TTC549 (cell line): Measurements from ENCODE around the gene PKD1.

ENCODE experiments used
- FAIRE-seq: peaks from 2 replicates; lab custom pipeline; 2012; peaks lifted over from hg19 to GRCh38; lab: Jason Lieb, UNC

PKD1 gene

DNA sequence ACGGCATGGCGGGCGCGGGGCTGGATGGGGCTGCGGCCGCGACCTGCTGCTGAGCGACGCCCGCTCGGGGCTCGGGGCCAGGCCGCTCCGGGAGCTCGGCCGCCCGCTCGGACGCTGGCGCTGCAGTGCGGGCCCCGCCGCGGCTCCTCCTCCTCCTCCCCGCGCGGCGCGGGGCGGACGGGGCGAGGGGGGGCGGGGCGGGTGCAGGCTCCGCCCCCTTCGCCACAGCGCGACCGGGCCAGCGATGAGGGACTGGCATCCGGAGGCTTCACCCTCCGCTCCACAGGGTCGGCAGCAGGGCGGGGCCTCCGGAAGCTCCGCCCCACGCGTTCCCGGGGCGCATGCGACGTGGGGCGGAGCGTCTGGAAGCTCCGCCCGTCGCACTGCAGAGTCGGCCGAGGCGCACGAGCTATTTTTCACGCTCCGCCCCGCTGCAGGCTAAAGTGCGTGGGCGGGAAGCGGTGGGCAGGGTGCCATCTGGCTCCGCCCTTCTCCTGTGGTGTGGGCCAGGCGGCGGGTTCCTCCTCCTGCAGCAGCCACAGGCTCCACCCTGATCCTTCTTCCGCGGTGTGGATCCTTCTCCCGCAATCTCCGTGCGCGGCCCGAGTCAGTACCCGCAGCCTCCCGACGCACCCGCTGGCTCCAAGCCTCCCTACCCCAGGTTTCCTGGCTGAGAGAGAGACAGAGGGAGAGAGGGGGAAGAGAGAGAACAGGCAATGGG is at the start of gene PKD1:
TSS of gene PKD1 (minus strand) at position 129 of the 721 bp plus-strand sequence. CDS start 209 bp downstream, outside the sequence.
- peak; percentile 47 for FAIRE-seq

DNA sequence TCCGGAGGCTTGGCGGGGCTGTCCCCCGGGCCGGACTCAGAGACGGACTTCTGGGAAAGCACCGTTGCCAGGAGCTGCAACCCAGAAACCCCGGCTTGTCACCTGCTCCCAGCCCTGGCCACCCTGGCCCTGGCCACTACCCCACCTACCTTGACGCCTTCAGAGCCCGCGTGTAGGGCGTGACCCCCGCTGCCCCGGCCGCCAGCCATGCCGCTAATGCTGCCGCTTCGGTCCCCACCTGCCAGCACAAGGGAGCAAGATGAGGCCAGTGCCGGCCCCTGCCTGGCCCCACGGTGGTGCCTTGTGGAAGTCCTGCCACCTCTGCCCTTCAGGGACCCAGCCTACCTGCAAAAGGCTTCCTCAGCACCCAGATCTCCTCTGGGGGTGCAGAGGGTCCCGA is 49.3 kb upstream of the PKD1 start:
- no peak for FAIRE-seq

DNA sequence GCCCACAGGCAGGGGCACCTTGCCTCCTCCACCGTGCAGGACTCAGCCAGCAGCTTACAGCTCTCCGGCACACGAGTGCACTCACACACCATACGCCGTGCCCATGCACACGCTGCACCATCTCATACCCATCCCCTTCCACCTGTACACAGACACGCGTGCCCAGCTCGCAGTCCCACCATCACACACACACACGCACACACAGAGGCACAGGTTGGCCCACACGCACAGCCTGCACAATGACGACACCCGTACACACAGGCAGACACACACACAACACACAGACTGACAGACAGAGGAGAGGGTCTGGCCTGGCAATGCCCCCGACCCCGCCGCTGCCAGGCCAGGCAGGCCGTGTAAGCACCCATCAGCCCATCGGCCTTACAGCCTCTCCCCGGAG is 48.6 kb upstream of the PKD1 start:
- FAIRE-seq = no peak

DNA sequence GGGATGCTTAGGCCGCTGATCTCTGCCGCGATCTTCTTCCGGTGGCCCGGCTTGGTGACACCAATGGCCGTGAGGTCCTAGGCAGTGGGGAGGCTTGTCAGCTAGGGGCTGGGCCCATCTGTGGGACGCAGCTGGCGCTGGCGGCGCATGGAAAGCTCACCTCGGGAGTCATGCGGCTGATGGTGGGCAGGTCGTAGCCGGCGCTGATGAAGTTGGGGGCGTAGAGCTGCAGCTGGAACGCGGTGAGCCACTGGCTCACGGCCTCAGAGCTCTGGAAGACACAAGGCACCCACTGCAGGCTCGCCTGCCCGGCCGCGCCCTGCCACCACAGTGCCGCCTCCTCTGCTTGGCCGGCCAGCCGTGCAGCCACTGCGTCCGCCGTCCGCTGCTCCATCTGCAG is 48.0 kb upstream of the PKD1 start:
- no peak for FAIRE-seq

DNA sequence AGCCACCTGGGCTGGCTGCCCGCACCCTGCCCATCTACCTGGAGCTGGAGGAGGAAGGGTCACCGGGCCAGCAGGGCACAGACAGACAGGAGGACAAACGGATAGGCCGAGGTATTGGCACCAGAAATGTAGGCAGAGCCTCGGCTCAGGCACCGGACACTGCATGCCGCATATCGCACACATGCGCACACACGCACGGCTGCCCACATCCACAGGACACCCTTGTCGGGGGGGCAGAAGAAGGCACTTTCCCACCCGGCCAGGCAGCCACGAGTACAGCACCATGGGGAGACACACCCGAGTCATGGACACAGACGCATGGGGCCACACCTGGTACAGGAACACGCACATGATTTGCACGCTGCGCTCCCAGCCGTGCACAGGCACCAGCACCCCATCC is 46.3 kb upstream of the PKD1 start:
- FAIRE-seq = no peak

DNA sequence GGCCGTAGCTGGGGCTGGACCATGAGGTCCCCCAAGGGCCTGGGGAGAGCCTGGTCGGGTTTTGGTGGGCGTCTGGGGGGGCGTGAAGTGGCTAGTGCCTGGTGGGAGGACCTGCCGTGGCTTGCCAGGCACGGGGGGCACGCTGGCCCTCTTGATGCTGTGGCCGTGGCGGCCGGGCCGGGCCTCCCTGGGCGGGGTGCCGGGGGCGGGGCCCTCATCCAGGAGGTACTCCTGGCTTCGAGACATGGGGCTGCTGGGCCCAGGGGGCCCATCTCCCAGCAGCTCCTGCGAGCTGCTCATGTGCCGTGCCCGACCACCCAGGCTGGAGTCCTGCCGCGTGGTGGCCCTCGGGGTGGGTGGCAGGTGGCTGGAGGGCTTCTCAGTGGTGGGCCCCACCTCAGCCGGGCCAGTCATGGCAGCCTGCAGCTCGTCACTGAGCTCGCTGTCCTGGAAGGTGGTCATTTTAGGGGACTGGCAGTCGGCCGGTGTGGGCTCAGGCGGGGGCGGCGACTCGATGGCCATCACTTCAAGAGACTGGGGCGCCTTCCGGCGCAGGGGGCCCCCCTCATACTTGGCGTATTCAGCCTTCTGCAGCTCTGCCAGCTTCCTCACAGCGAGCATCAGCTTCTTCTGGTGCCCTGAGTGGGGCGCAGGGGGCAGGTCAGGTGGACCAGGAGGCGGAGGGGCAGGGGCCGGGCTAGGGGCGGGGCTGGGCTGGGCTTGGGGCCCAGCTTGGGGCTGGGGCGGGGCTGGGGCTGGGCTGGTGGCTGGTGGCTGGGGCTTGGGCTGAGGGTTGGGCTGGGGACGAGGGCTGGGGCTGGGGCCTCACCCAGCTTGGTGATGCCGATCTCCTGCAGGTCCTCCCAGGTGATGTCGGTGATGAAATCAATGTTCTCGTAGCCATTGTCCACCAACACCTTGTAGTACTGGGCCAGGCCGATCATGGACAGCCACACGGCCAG is 45.5 kb upstream of the PKD1 start:
- no peak for FAIRE-seq

DNA sequence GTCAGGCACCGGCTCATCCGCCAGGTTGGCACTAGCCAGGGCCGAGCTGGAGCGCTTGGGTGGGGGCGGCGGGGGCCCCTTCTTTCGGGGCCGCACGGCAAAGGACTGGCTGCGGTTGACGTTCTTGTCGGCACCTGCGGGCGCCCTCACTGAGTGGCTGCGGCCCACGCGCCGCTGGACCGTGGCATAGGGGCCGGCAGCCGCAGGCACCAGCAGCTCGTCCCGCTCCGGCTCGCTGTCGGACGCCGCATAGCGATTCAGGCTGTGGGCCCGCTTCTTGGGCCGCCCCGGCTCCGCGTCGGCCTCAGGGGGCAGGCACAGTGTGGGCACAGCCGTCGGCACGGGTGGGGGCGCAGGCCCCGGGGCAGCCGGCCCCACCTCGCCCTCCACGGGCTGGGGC is 44.8 kb upstream of the PKD1 start:
- no peak for FAIRE-seq

DNA sequence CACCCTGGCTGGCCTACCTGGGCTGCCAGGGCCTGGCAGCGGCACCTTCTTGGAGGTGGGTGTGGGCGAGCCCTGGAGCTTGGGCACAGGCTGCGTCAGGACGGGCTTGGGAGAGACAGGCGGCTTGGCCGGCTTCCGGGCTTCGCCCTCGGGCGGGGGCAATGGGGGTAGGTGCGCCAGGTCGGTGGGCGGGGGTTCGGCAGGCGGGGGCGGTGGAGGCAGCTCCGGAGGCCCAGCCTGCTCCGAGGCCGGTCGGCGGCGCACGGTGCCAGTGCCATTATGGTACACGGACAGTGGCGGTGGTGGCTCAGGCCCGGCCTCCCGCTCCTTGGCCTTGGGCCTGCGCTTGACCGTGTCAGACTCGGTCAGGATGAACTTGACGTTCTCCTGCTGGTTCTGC is 43.9 kb upstream of the PKD1 start:
- no peak for FAIRE-seq

DNA sequence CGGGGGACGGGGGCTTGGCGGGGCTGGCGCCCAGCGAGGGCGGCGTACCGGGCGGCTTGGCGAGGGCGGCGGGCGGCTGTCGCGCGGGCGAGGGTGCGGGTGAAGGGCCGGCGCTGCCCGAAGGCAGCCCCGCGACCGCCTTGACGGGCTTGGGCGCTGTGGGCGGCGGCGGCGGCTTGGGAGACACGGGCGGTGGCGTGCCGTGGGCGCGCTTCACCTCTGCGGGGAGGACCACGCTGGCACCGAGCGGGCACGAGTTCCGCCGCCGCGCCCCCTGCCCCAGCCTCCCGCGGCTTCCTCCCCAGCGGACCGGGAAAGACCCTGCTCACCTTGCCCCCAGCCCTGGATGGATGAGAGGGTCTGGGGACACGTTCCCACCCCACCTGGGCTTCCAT is 43.4 kb upstream of the PKD1 start:
- FAIRE-seq = no peak

DNA sequence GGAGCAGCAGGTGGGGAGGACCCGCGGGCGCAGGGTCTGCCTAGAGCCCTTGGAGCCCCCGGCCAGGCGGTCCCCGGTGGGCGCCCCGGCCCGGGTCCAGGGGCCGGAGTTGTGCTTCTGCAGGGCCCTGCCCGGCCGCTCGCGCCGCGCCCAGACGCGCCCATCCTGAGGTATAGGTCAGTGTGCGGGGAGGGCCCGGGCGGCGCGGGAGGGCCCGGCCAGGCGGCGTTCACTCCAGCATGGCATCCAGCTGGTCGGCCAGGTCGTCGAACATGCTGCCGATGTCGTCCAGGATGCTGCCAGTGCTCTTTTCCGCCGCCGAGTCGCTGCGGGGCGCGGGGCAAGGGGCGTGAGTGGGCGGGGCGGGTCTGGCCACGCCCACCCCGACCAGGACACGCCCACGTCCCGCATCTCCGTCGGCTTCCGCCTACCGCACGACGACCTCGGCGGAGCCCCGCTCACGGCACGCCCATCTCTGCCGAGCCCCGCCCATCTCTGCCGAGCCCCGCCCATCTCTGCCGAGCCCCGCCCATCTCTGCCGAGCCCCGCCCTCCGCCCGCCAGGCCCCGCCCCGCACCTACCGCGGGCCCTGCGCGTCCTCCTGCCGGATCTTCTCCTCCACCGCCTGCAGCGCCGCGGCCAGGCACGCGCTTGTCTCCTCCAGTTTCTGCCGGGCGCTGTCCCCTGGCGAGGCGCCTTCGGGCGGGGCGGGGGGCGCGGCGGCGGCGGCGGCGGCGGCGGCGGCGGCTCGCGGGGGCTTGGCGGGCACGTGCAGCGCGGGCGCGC is 42.8 kb upstream of the PKD1 start:
- FAIRE-seq = no peak

DNA sequence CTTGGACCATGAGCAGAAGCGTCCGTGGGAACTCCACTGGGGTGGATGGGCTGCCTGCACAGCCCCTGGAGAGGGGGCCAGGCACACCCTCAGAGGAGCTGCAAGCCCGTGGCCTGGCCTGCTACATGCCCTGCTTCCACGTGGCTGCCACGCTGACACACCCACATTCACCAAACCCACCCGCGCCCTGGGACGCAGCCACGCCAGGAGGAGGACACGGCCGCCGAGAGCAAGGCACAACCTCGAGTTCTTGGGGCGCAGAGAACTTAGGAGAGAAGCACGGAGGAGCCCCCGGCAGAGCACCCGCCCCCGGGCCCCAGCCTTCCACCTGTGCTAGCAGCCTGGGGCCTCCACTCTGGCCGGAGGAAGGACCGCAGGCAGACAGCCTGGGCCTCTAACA is 41.9 kb upstream of the PKD1 start:
- no peak for FAIRE-seq

DNA sequence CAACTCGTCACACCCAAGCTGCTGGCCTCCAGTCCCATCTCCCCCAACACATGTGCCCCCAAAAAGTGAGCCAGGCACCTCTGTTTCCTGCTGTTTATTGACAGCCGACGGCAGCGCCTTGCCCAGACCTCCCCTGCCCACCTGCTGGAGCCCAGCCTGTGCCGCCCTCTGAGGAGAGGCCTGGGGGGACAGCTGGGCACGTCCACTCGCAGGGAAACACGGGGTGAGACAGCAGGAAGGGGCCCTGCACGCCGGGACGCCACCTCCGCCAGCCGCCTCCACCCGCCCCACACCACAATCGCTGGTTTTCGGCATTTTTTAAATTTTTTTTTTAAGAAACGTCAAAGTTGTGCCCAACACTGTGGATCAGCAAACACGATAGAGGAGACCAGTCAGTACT is 41.4 kb upstream of the PKD1 start:
- no peak for FAIRE-seq

DNA sequence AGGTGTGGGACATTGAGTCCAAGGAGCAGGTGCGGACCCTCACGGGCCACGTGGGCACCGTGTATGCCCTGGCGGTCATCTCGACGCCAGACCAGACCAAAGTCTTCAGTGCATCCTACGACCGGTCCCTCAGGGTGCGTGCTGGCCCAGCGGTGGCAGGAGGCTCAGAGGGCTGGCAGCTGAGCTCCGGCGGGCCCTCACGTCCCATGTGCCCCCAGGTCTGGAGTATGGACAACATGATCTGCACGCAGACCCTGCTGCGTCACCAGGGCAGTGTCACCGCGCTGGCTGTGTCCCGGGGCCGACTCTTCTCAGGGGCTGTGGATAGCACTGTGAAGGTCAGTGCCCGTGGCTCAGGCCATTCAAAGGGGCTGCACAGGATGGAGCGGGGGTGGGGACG is 40.3 kb upstream of the PKD1 start:
- FAIRE-seq = no peak

DNA sequence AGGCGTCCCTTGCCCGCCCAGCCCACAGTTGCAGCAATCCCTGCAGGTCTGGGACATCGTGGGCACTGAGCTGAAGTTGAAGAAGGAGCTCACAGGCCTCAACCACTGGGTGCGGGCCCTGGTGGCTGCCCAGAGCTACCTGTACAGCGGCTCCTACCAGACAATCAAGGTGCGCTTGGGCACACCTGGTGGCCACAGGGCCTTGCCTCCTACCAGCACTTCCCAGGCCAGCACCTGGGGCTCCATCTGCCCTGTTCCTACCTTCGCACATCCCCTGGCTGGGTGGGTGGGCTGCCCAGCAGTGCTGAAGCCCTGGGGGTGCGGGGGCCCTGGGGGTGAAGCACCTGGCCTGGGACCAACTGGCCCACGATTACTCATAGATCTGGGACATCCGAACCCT is 39.8 kb upstream of the PKD1 start:
- no peak for FAIRE-seq

DNA sequence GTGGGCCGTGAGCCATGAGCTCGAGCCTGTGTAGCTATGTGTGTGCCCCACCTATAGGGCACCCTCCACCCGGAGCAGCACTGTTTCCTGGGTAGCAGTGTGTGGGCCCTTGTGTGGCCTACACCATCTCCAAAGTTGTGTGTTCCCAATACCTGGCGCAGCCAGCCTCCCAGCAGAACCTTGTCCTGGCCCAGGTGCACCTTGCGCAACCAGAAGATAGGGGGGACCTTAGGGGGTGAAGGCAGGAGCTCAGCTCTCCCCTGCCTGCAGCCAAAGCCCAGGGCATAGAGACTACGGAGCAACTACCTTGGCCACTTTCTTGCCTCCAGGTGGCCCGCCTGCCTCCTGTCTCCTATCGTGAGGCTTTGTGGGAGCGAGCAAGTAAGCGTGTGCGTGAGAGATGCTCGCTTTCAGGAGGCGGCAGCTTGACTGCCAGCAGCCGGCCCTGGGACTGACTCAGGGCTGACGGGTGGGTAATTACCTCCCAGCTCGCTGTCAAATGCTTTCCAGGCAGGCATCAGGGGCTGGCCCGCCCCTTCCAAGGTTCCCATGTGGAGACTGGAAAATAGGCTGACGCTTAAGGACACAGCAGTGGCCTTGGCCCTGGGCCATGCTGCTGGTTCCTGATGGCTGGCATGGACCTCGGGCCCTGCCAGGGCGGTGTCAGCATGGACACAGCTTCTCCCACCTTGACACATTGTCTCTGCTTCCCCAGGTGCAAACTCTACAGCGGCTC is 38.9 kb upstream of the PKD1 start:
- FAIRE-seq = no peak

DNA sequence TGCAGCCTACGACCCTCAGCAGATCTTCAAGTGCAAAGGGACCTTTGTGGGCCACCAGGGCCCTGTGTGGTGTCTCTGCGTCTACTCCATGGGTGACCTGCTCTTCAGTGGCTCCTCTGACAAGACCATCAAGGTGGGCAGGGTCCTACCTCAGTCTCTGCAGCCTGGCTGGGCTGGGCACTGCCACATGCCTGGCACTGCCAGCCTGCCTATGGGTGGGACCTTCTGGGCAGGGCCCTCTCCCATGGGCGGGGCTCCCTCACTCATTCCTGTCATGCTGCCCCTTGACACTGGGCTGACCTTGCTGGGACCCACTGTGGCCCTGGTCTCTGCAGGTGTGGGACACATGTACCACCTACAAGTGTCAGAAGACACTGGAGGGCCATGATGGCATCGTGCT is 38.2 kb upstream of the PKD1 start:
- FAIRE-seq = no peak

DNA sequence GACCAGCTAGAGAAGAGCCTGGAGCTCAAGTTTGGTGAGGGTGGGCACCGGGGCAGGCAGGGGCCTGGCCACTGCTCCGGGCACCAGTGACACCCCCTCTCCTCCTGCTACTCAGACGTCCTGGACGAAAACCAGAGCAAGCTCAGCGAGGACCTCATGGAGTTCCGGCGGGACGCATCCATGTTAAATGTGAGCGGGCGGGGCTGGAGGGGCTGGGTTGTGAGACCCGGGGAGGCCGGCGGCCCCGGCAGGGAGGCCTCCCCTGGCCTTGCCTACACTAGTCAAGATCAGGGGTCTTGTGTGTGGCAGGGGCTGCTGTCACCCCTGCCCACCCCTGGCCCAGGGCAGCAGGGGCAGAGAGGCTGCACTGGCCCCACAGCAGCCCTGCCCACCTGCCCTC is 37.7 kb upstream of the PKD1 start:
- no peak for FAIRE-seq

DNA sequence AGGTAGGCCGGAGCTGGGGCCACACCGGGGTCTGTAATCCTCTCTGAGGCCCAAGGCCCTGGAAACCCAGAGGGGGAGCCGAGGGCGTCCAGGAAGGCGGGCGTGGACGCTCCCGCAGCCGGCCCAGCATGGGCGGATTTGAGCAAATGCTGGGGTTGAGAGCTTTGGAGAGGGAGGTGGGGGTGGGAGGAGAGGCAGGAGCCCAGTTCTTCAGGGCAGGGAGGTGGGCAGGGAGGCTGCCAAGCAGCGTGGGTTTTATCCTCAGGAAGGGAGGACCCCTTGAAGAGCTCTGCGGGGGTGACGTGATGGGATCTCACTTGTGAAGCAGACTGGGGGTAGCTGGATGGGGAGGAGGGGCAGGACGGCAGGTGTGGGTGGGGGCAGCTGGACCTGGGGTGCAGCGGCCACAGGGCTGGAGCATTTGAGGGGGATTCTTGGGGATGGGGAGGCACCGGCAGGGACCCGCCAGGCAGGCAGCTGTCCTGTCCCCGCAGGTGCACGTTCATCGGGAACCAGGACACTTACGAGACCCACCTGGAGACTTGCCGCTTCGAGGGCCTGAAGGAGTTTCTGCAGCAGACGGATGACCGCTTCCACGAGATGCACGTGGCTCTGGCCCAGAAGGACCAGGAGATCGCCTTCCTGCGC is 37.1 kb upstream of the PKD1 start:
- FAIRE-seq = no peak

DNA sequence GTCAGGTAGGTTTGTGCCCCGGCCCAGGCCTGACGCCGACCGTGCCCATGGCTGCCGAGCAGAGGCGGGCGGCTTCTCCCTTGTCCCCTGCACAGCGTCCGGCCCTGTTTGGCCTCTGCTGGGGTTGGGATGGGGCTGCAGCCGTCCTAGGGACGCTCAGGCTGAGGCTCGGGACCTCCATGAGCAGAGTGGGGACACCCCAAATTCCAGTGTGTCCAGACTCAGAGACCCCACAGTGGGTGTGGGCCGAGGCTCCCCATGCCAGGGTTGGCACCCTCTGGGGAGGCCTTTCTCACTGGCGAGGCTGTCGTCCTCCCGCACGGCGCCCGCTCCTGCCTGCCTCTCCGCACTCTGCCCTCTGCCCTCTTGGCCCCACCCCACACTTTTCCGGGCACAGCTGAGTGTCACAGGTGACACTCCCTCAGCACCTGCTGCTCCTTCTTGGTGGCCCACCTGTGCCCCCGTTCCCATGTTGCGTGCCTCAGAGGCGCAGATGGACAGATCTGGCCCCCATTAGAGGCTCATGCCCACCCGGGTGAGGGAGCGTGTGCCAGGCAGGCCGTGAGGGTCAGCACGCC is 36.0 kb upstream of the PKD1 start:
- FAIRE-seq = no peak

DNA sequence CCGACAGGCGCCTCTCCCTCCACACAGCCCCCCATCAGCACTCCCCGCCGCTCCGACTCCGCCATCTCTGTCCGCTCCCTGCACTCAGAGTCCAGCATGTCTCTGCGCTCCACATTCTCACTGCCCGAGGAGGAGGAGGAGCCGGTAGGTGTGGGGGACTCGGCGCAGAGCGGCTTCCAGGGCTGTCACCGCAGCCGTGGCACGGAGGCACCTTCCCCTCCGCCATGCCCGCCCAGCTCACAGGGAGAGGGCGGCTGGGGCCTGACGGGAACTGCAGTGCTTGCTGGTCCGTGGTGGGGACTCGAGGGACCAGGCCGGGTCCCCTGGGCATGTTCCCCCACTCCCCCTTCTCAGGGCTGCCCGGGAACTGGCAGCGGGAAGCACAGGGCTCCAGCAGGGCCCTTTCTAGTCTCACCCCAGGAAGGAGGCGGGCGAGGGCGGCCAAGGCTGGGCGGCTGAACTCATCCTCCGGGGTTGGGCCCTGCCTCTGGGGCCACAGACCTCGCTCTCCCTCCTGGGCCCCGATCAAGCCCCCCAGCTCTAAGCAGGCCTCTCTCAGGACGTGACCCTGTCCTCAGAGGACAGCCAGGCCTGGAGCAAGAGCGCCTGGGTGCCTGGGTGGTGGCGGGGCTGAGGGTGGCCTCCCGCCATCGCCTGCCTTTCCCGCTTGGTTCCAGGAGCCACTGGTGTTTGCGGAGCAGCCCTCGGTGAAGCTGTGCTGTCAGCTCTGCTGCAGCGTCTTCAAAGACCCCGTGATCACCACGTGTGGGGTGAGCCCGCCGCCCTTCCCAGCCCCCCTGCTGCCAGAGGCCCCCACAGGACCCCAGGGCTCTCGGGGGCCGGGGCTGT is 35.1 kb upstream of the PKD1 start:
- no peak for FAIRE-seq
